IPS DF 6.9 (cell line): ENCODE data around the gene CEP170B.
"Not testable (repeated sequence)": the region's sequence is repeated elsewhere in the genome, so short reads cannot be mapped to it uniquely, and the experiment has no call there.

Experiments
- DNase-seq: peaks from one replicate; pipeline ENCODE4 v3.0.0-alpha.2; 2013; ENCODE audit warnings: low read depth, low spot score
- H3K27ac ChIP-seq: one replicate; pipeline ENCODE4 v1.5.1; 2013; ENCODE audit warnings: low read length, control low read depth
- H3K27me3 ChIP-seq: 2 replicates; pipeline ENCODE4 v1.6.1; 2013; ENCODE audit warnings: mild to moderate bottlenecking, low read length; ENCODE audit not compliant: control insufficient read depth, insufficient read depth
- H3K36me3 ChIP-seq: 2 replicates; pipeline ENCODE4 v1.6.1; 2013; ENCODE audit warnings: low read length; ENCODE audit not compliant: control insufficient read depth, insufficient read depth
- H3K4me1 ChIP-seq: 2 replicates; pipeline ENCODE4 v1.6.1; 2013; ENCODE audit warnings: low read length; ENCODE audit not compliant: control insufficient read depth, insufficient read depth
- H3K4me3 ChIP-seq: 2 replicates; pipeline ENCODE4 v1.5.1; 2013; ENCODE audit warnings: mild to moderate bottlenecking, low read length
- H3K9me3 ChIP-seq: 2 replicates; pipeline ENCODE4 v1.6.1; 2013; ENCODE audit warnings: low read length, inconsistent platforms; ENCODE audit not compliant: control insufficient read depth, insufficient read depth
- WGBS: extraction: QIAGEN DNeasy Blood & Tissue Kit; methylation state at CpG from one replicate; pipeline ENCODE4 v1.1.7; 2013; ENCODE audit warnings: mixed read lengths, missing lambda C conversion rate; ENCODE audit not compliant: insufficient read length, insufficient coverage; 5-methylcytosine and 5-hydroxymethylcytosine counted together

The CEP170B gene

DNA sequence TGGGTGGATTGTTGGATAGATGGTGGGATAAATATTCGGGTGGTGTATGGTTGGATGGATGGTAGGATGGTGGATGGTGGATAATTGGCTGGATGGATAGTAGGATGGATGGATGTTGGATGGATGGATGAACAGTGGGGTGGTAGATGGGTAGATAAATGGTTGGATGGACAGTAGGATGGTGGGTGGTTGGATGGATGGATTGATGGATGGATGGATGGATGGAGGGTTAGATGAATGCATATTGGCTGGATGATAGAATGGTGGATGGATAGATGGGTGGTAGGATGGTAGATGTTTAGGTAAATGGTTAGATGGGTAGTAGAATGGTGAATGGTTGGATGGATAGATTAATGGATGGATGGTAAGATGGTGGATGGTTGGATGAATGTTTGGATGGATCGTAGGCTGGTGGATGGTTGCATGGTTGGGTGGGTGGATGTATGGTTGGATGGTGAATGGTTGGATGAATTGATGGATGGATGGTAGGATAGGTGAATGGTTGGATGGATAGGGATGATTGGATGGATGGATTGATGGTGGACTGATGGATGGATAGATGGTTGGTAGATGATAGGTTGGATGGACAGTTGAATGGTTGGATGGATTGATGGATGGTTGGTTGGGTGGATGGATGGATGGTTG lies 40.6 kb upstream of the CEP170B start:
- DNase-seq, result no peak
- no peaks in the 10 kb centered on the region for H3K36me3 ChIP-seq
- H3K4me1 ChIP-seq, result peaks cover 1% of the 10 kb centered on the region; the same call in 1 of the 2 replicates
- H3K4me3 ChIP-seq, result no peak overlapping the region
- H3K27ac ChIP-seq, result no peak overlapping the region
- WGBS, result 100% methylated on average over 2 of the region's 2 CpGs
- H3K9me3 ChIP-seq, result no peaks in the 10 kb centered on the region
- H3K27me3 ChIP-seq, result no peaks in the 10 kb centered on the region; the same call in 1 of the 2 replicates

DNA sequence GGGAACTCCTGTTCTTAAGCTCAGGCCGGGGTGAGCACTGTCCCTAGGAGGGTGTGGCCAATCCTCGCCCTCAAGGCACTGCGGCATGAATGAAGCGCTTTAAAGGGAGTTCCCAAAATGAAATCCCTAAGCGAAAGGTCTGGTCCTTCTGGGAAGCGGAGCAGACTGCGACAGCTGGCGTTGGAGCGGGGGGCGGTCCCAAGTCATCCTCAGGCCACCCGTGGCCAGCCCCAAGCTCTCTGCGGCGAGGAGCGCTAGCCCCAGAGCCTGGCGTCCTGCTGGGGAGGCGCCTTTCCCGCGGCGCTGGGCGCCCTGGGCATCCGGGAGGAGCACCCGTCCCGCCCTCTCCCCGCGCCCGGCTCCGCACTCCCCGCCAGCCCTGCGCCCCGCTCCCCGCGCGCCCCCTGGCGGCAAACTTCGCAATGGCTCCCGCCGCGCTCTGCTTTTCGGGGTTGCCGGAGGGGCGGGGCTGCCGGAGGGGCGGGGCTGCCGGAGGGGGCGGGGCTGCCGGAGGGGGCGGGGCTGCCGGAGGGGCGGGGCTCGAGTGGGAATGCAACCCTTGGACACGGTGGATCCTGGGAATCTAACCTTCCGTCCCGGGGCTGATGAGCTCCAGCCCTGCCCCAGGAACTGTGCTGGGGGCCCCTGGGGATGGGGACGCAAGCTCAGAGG lies 38.7 kb upstream of the CEP170B start:
- DNase-seq, result no peak
- Histone ChIP-seq H3K4me1 (peaks cover 1% of the 10 kb centered on the region; the same call in 1 of the 2 replicates), H3K27ac (no peak overlapping the region), H3K36me3 (no peaks in the 10 kb centered on the region), H3K9me3 (no peaks in the 10 kb centered on the region), H3K4me3 (peak overlapping the region; percentile 58; the same call in 1 of the 2 replicates), H3K27me3 (no peaks in the 10 kb centered on the region; the same call in 1 of the 2 replicates)
- no CpG with 5 or more reads among the region's 54 CpGs for WGBS

DNA sequence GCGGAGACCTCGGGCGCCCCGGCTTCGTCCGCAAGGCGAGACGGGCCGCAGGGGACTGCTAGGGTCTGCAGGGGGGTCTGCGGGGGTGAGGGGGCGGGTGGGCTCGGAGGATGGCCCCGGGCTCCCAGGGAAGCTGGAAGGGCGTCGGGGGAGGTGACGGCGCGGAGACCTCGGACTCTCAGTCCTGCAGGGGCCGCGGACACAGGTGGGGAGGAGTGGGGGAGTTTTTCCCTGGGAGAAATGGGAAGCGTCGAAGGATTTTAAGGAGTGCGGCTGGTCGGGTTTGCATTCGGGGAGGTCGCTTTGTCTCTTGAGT lies 38.2 kb upstream of the CEP170B start:
- Histone ChIP-seq H3K27me3 (no peaks in the 10 kb centered on the region; the same call in 1 of the 2 replicates), H3K4me1 (peaks cover 1% of the 10 kb centered on the region; the same call in 1 of the 2 replicates), H3K4me3 (peak overlapping the region; percentile 35; the same call in 1 of the 2 replicates), H3K27ac (no peak overlapping the region), H3K9me3 (no peaks in the 10 kb centered on the region), H3K36me3 (no peaks in the 10 kb centered on the region)
- no peak for DNase-seq
- no CpG with 5 or more reads among the region's 27 CpGs for WGBS

DNA sequence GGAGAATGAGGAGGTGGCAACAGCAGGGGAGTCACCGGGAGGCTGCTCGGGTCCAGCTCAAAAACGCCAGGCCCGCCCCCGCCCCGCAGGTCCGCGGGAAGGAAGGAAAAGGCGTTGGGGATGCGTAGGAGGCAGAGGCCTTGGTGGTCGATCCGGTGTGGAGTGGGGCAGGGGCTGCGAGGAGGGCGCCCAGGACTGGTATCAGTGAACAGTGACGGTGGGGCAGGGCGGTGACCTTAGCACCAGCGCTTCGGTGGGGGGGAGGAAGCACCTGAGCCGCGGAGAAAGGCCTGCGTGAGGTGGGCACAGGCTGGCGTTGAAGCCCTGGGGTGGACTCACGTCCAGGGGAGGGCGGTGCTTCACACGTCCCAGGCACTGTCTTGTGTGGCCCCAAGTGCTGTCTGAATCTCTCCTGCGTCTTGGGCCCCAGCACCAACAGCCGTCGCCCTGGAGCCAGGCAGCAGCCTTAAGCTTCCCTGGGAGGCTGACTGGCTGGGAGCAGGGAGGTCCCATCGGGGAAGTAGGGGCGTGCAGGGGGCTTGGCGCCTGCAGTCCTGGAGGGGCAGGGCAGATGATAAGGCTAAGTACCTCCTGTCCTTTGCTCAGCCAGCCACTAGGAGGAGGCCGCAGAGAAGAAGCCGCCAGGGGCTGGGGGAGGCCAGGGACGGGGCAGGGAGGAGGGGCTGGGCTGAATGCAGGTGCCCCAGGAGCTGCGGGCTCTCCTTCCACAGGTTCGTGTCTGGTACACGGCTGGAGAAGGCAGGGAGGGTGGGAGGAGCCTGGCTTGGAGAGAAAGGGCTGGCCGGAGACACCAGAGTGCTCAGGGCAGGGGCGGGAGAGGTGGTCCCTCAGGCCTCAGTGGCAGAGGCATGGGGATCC lies 37.7 kb upstream of the CEP170B start:
- no peak overlapping the region for H3K27ac ChIP-seq
- H3K36me3 ChIP-seq, result no peaks in the 10 kb centered on the region
- whole genome bisulfite sequencing, result no CpG with 5 or more reads among the region's 39 CpGs
- peak overlapping the region; percentile 35; the same call in 1 of the 2 replicates for H3K4me3 ChIP-seq
- DNase-seq, result no peak
- peaks cover 1% of the 10 kb centered on the region; the same call in 1 of the 2 replicates for H3K4me1 ChIP-seq
- H3K9me3 ChIP-seq, result no peaks in the 10 kb centered on the region
- no peaks in the 10 kb centered on the region; the same call in 1 of the 2 replicates for H3K27me3 ChIP-seq

DNA sequence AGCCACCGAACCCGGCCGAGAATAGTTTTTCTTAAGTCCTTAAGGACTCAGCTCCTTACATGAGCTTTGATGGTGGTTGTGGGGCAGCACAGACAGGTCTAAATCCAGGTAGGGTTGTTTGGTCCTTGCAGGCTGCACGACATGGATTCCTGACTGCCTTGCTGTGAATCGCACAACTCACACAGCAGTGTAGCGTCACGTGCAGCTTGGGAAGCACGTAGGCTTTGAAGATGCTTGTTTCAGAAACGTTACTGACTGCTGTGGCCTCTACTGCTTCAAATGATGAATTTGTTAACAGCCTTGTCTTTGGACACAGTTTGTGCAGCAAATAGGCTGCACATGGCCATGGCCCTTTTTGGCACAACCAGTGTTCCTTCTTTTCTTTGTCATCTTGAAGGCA lies 34.3 kb upstream of the CEP170B start:
- Histone ChIP-seq H3K36me3 (no peaks in the 10 kb centered on the region), H3K9me3 (no peaks in the 10 kb centered on the region), H3K27ac (no peak overlapping the region), H3K4me1 (peaks cover 1% of the 10 kb centered on the region; the same call in 1 of the 2 replicates), H3K4me3 (no peak overlapping the region), H3K27me3 (no peaks in the 10 kb centered on the region)
- no peak for DNase-seq
- no CpG with 5 or more reads among the region's 9 CpGs for WGBS

DNA sequence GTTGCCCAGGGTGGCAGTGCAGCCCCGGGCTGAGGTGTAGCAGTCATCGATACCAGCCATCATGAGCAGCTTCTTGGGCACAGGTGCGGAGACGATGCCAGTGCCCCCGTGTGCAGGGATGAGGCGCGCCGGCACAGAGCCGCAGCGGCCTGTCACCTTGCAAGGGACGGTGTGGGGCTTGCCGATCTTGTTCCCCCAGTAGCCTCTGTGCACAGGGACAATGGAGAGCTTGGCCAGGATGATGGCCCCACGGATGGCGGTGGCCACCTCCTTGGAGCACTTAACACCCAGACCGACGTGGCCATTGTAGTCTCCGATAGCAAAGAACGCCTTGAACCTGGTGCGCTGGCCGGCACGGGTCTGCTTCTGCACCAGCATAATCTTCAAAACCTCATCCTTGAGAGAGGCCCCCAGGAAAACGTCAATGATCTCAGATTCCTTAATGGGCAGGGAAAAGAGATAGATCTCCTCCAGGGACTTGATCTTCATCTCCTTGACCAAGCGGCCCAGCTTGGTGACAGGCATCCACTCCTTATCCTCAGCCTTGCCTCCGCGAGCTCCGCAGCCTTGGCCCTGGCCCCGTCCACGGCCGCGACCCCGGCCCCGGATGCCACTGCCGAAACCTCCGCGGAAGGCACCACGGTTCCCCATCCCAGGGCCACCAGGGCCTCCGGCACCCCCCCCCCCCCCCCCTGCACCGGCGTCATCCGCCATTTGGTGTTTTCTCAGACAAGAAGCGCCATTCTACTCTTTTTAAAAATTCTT lies 28.7 kb upstream of the CEP170B start:
- not testable (repeated sequence) for DNase-seq, H3K4me3 ChIP-seq, H3K9me3 ChIP-seq, H3K4me1 ChIP-seq, H3K27me3 ChIP-seq, H3K27ac ChIP-seq, H3K36me3 ChIP-seq
- WGBS, result no CpG with 5 or more reads among the region's 41 CpGs

DNA sequence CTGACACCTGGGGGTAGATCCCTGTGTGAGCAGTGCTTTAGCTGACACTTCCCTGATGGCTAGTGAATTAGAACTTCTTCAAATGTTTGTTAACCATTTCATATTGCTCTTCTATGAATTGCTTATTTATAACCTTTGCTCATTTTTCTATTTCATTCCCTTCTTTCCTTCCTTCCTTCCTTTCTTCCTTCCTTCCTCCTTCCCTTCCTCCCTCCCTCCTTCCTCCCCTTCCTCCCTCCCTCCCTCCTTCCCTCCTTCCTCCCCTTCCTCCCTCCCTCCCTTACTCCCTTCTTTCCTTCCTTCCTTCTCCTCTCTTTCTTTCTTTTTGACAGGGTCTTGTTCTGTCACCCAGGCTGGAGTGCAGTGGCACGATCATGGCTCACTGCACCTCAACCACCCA lies 23.3 kb upstream of the CEP170B start:
- Histone ChIP-seq H3K4me1 (peaks cover 5% of the 10 kb centered on the region; the same call in 1 of the 2 replicates), H3K27me3 (0 out of 2 replicates have a peak, but pooled peaks cover 2% of the 10 kb centered on the region), H3K9me3 (no peaks in the 10 kb centered on the region), H3K4me3 (no peak overlapping the region), H3K36me3 (no peaks in the 10 kb centered on the region), H3K27ac (no peak overlapping the region)
- no peak for DNase-seq
- WGBS, result no CpG with 5 or more reads among the region's 1 CpG

DNA sequence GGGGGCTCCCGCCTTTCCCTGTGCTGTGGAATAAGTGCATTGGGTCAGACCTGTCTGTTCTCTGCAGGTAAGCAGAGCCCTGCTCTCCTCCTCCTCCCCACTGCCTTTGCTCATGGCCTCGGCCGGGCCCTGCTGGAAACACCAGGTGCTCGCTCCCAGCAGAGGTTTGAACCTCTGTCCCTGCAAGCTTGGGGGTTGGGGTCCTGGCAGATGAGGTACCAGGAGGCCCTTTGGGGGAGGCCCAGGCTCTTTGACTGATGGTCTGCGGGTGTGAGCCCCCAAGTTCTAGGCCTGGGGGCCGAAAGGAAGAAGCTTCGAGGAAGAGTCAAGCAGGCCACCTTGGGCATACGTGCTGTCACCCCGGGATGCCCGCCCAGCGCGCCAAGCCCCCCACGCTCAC lies 22.1 kb upstream of the CEP170B start:
- DNase-seq, result no peak
- no CpG with 5 or more reads among the region's 13 CpGs for WGBS
- Histone ChIP-seq H3K4me3 (peak overlapping the region; percentile 26; the same call in 1 of the 2 replicates), H3K27ac (no peak overlapping the region), H3K9me3 (no peaks in the 10 kb centered on the region), H3K4me1 (peaks cover 5% of the 10 kb centered on the region; the same call in 1 of the 2 replicates), H3K27me3 (0 out of 2 replicates have a peak, but pooled peaks cover 2% of the 10 kb centered on the region), H3K36me3 (no peaks in the 10 kb centered on the region)

DNA sequence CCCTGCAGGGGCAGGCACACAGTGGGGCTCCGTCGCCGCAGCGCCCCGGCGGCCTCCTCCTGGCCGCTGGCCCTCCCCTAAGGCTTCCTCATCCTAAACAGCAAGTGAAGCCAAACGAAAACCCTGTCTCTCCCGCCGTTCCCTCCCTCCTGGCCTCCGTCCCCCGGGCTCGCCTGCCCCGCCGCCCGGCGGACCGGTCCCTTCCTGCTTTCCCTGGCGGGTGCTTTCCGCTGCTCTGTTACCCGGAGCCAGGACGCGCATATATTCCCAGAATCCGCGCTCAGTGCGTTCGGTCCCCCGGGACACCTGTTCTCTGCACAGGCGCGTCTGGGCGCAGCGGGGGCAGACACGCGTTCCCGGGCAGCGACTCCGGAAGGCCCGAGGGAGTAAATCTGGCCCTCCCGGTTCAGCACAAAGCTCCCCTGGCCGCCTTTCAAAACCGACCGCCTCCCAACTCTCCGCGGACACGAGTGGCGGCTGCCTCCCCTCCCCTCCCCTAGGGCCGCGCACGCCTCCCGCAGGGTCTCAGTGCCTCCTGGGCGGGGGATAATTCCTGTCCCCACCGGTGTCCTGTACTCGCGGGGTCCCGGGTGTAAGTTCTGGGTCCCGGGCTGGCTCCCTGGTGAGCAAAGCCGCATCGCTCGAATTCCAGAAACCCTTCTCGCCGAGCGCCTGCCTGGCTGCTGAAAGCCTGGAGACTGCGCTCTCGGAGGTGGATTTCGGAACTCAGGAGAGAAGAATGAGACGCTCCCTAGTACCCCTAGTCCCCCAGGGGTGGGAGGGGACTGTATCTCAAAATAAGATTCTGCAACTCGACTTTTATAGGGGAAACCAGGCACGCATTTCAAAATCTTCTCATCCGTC lies 21.4 kb upstream of the CEP170B start:
- Histone ChIP-seq H3K27ac (no peak overlapping the region), H3K27me3 (0 out of 2 replicates have a peak, but pooled peaks cover 2% of the 10 kb centered on the region), H3K9me3 (no peaks in the 10 kb centered on the region), H3K4me3 (peak overlapping the region; percentile 26; the same call in 1 of the 2 replicates), H3K4me1 (peaks cover 5% of the 10 kb centered on the region; the same call in 1 of the 2 replicates), H3K36me3 (no peaks in the 10 kb centered on the region)
- no peak for DNase-seq
- WGBS, result no CpG with 5 or more reads among the region's 69 CpGs
